Smooth muscle cell (in vitro differentiated cells): ENCODE data around the gene CRTC1. TPM values are rescaled to one million over a fixed set of nuclear protein-coding genes. Genes with fewer than 3 reads are reported as not detected.

Experiments
- DNase-seq: peaks from one replicate; lab custom pipeline; 2025; ENCODE audit not compliant: unreplicated experiment; lab: John Stamatoyannopoulos, UW
- H2AFZ ChIP-seq: fragments of 200-600 bp; sonication (generic); 2 replicates; pipeline ENCODE4 v1.6.0; 2016; ENCODE audit warnings: antibody characterized with exemption, low read depth, mild to moderate bottlenecking
- H3F3A ChIP-seq: fragments of 200-600 bp; sonication (generic); 2 replicates; pipeline ENCODE4 v1.6.0; 2017; ENCODE audit warnings: antibody characterized with exemption, low read depth
- H3K27ac ChIP-seq: fragments of 200-600 bp; sonication (generic); 2 replicates; pipeline ENCODE4 v1.5.1; 2016; ENCODE audit warnings: low read depth, mild to moderate bottlenecking
- H3K27me3 ChIP-seq: fragments of 200-600 bp; sonication (generic); 2 replicates; pipeline ENCODE4 v1.6.1; 2016; ENCODE audit warnings: low read depth, mild to moderate bottlenecking
- H3K36me3 ChIP-seq: fragments of 200-600 bp; sonication (generic); 2 replicates; pipeline ENCODE4 v1.5.1; 2016; ENCODE audit warnings: low read depth
- H3K4me1 ChIP-seq: fragments of 200-600 bp; sonication (generic); 2 replicates; pipeline ENCODE4 v1.5.1; 2016; ENCODE audit warnings: low read depth
- H3K4me2 ChIP-seq: fragments of 200-600 bp; sonication (generic); 2 replicates; pipeline ENCODE4 v1.6.0; 2016; ENCODE audit warnings: mild to moderate bottlenecking
- H3K4me3 ChIP-seq: fragments of 200-600 bp; sonication (generic); 2 replicates; pipeline ENCODE4 v1.5.1; 2016; ENCODE audit warnings: mild to moderate bottlenecking
- H3K79me2 ChIP-seq: fragments of 200-600 bp; sonication (generic); 2 replicates; pipeline ENCODE4 v1.6.0; 2016; ENCODE audit warnings: low read depth, mild to moderate bottlenecking
- H3K9ac ChIP-seq: fragments of 200-600 bp; sonication (generic); 2 replicates; pipeline ENCODE4 v1.6.0; 2016; ENCODE audit warnings: low read depth
- H3K9me3 ChIP-seq: fragments of 200-600 bp; sonication (generic); replicated peaks from 2 replicates; pipeline ENCODE4 v1.5.1; 2016; ENCODE audit warnings: low read depth
- H4K20me1 ChIP-seq: fragments of 200-600 bp; sonication (generic); 2 replicates; pipeline ENCODE4 v1.6.0; 2016; ENCODE audit warnings: low read depth
- CTCF ChIP-seq: fragments of 200-600 bp; sonication (generic); IDR thresholded peaks from 2 replicates; pipeline ENCODE4 v1.5.1; 2017; ENCODE audit warnings: borderline replicate concordance, mild to moderate bottlenecking, antibody characterized with exemption; ENCODE audit not compliant: insufficient read depth, poor library complexity, severe bottlenecking
- WGBS: methylation state at CpG from one replicate; pipeline ENCODE4 v1.1.7; 2016; ENCODE audit warnings: low lambda C conversion rate; 5-methylcytosine and 5-hydroxymethylcytosine counted together
- polyA plus RNA-seq: library from polyadenylated mRNA; unstranded; fragments of >200 nt; fragmentation: Nextera tagmentation; extraction: Ambion mirVana; gene quantifications from 2 replicates; pipeline ENCODE4 v1.2.1, GENCODE V29; 2016
- total RNA-seq: library from RNA; depleted of rRNA; stranded (reverse); fragments of >200 nt; gene quantifications from 2 replicates; pipeline ENCODE4 v1.2.3, GENCODE V29; 2014

The CRTC1 gene
- total and polyA plus RNA-seq, 2 experiments from 2014 or later: 1.6 to 3.1 TPM

GRCh38 chr19:18636183-18636968 lies 47.1 kb upstream of the CRTC1 start:
- Histone ChIP-seq H3K9me3 (no peaks in the 10 kb centered on the region), H3K4me1 (peaks cover 7% of the 10 kb centered on the region), H3K4me2 (peak overlapping the region; percentile 86), H3K9ac (peak overlapping the region; percentile 71), H3K4me3 (peak overlapping the region; percentile 66), H3K36me3 (no peaks in the 10 kb centered on the region), H3K27me3 (no peaks in the 10 kb centered on the region), H3K79me2 (peaks cover 17% of the 10 kb centered on the region), H4K20me1 (peaks cover 4% of the 10 kb centered on the region), H3F3A (no peaks in the 10 kb centered on the region), H2AFZ (peak overlapping the region; percentile 59), H3K27ac (no peak overlapping the region)
- DNase-seq: peak; percentile 96
- WGBS: 0% methylated on average over 14 of the region's 44 CpGs
- no peak for TF ChIP-seq CTCF

- H4K20me1 ChIP-seq: peaks cover 4% of the 10 kb centered on the region
- no peaks in the 10 kb centered on the region for H3F3A ChIP-seq
- H3K36me3 ChIP-seq: no peaks in the 10 kb centered on the region
- TF ChIP-seq CTCF: no peak
- no peaks in the 10 kb centered on the region for H3K27me3 ChIP-seq
- peak within 1 kb of the TSS; percentile 66 for H3K4me3 ChIP-seq
- no peaks in the 10 kb centered on the region for H3K9me3 ChIP-seq
- peaks cover 21% of the 10 kb centered on the region for H3K79me2 ChIP-seq
- H3K4me2 ChIP-seq: peak within 1 kb of the TSS; percentile 86
- peak within 1 kb of the TSS; percentile 59 for H2AFZ ChIP-seq
- no peak for DNase-seq
- H3K4me1 ChIP-seq: peaks cover 7% of the 10 kb centered on the region
- peak within 1 kb of the TSS; percentile 71 for H3K9ac ChIP-seq
- H3K27ac ChIP-seq: no peak within 1 kb of the TSS
- WGBS: 9% methylated on average over 30 of the region's 47 CpGs
Measured at GRCh38 chr19:18636969-18637629, 46.4 kb upstream of the CRTC1 start, which contains the start of gene KLHL26. Gene KLHL26 (plus strand): TSS chr19:18637028. CDS start chr19:18637055, 27 bp downstream.

GRCh38 chr19:18637673-18638630 lies 45.5 kb upstream of the CRTC1 start:
- H3K27ac ChIP-seq: no peak overlapping the region
- no peaks in the 10 kb centered on the region for H3K36me3 ChIP-seq
- WGBS: 72% methylated on average over 3 of the region's 3 CpGs

More at GRCh38 chr19:18637673-18638630, 45.5 kb upstream of the CRTC1 start:
- H3K9me3 ChIP-seq: no peaks in the 10 kb centered on the region
- peaks cover 7% of the 10 kb centered on the region for H3K4me1 ChIP-seq
- H3K79me2 ChIP-seq: peaks cover 29% of the 10 kb centered on the region
- H3K4me3 ChIP-seq: peak overlapping the region; percentile 66
- H3K4me2 ChIP-seq: peak overlapping the region; percentile 86
- H2AFZ ChIP-seq: no peak overlapping the region
- H3F3A ChIP-seq: no peaks in the 10 kb centered on the region
- H4K20me1 ChIP-seq: peaks cover 4% of the 10 kb centered on the region
- no peak for DNase-seq
- no peaks in the 10 kb centered on the region for H3K27me3 ChIP-seq
- no peak overlapping the region for H3K9ac ChIP-seq
- no peak for TF ChIP-seq CTCF
